UCSD-AML1 (cell line): Measurements from ENCODE around the gene MEP1B.

Source experiments
- DNase-seq: peaks from one replicate; lab custom pipeline; 2025; ENCODE audit not compliant: unreplicated experiment; lab: John Stamatoyannopoulos, UW

MEP1B gene

DNA sequence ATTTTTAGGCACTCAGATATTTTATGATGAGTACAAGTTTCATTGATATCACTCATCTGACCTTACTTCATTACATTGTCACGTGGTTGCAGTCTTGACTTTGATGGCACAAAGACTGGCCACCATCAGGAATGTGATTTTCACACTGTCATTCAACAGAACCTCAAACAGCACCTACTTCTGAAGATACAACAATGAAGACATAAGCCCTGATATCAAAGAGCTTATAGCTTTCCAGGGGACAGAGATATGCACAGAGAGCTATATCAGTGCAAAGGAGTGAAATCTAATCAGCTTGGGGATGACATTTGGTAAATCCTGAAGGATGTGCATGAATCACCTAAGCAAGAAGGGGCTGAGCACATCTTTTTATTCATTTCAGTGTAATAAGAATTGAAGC lies 72.3 kb downstream of the MEP1B start:
- DNase-seq = no peak

DNA sequence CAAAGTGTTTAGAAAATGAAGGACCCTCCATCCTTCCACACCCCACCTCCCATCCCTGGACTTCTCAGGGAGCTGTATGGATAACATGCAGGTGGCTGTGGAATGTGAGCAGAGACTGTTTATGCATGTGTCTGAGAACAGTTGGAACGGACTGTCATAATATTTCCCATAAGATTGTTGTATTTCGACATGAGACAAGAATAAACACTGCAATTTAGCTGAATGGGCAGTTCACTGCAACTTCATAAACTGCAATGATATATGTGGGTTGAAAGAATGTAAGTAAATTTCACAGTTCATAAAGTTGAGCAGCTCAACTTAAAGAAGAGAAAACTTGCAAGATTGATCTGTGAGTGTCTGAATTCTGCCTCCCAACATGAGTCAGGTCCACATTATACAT lies 74.6 kb downstream of the MEP1B start:
- no peak for DNase-seq

DNA sequence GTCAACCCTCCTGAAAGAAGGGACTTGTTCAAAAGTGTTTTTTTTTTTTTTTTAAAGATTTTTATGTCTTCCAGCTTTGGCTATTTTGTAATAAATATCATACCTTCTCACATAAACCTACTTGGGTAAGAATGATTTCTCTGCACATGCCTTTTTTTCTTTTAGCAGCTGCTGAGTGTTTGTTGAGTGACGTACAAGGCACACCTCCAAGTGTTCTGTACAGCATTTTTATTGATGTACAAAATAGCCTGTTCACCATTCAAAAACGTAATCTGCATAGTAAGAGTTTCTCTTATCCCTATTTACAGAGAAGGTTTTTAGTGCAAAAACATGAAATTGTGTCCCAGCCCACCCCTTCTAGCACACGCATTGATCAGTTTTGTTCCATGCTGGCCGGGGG lies 77.6 kb downstream of the MEP1B start:
- no peak for DNase-seq
